GM13976 (cell line): Measurements from ENCODE around the gene SLC25A4.

ENCODE experiments used
- DNase-seq: peaks from one replicate; pipeline ENCODE4 v3.0.0; 2012; ENCODE audit warnings: low spot score
- CTCF ChIP-seq: IDR thresholded peaks from 2 replicates; pipeline ENCODE4 v1.5.1; 2012; ENCODE audit warnings: borderline replicate concordance, mild to moderate bottlenecking; ENCODE audit not compliant: insufficient read depth; ENCODE audit errors: extremely low read depth, missing control alignments, control extremely low read depth
- in situ Hi-C: fragments of 300-500 bp; cut with MboI; formaldehyde crosslinking; loops from one replicate; pipeline ENCODE4 v1.12.0; 2022; ENCODE audit warnings: low sequenced_read_pairs, mixed read lengths, inconsistent platforms; ENCODE audit not compliant: unreplicated experiment

SLC25A4 gene

GRCh38 chr4:185141777-185142176, 1.3 kb upstream of the SLC25A4 start:
- in situ Hi-C loops, result no loop called here
- no peak for TF ChIP-seq CTCF
- DNase-seq, result no peak

- TF ChIP-seq CTCF, result no peak
- no peak for DNase-seq
- in situ Hi-C loops, result no loop called here
Measured at GRCh38 chr4:185142564-185142911, 528 bp upstream of the SLC25A4 start.

GRCh38 chr4:185143601-185143969, 519 bp downstream of the SLC25A4 start:
- in situ Hi-C loops, result no loop called here
- TF ChIP-seq CTCF, result no peak
- DNase-seq, result peak; percentile 34

GRCh38 chr4:185144601-185145240, 1.7 kb downstream of the SLC25A4 start:
- in situ Hi-C loops, result no loop called here
- TF ChIP-seq CTCF, result no peak
- DNase-seq, result no peak

GRCh38 chr4:185145572-185145971, 2.5 kb downstream of the SLC25A4 start:
- no peak for TF ChIP-seq CTCF
- no peak for DNase-seq
- in situ Hi-C loops, result no loop called here

GRCh38 chr4:185149392-185149791, 6.3 kb downstream of the SLC25A4 start:
- in situ Hi-C loops, result no loop called here
- TF ChIP-seq CTCF, result no peak
- no peak for DNase-seq

- no peak for TF ChIP-seq CTCF
Measured at GRCh38 chr4:185151296-185151695, 8.2 kb downstream of the SLC25A4 start.

More at GRCh38 chr4:185151296-185151695, 8.2 kb downstream of the SLC25A4 start:
- in situ Hi-C loops, result no loop called here
- DNase-seq, result no peak
